ENCODE measurements around the gene NOS1AP. TPM values are rescaled to one million over a fixed set of nuclear protein-coding genes. Genes with fewer than 3 reads are reported as not detected.

The NOS1AP gene
- total RNA-seq, 1 donor from 2014 or later, result 2.0 TPM

GRCh38 chr1:162224267-162224666 lies 154.8 kb downstream of the NOS1AP start:
- Histone ChIP-seq H3K4me3 (no peak overlapping the region), H3K4me1 (no peaks in the 10 kb centered on the region), H3K36me3 (no peaks in the 10 kb centered on the region), H3K9me3 (no peaks in the 10 kb centered on the region), H3K27me3 (no peaks in the 10 kb centered on the region), H3K27ac (no peak overlapping the region)
- no peak for DNase-seq (ENCODE audit: extremely low spot score in 2 of 2)
- intact Hi-C loops (cut with DNase I), result no loop called here
- TF ChIP-seq POLR2AphosphoS5 (IDR thresholded peaks at IDR 0.05; ENCODE audit: insufficient read depth in 1 of 2, low read depth in 1 of 2) (no peak), CTCF (IDR thresholded peaks at IDR 0.05) (no peak), POLR2A (IDR thresholded peaks at IDR 0.05) (no peak)

DNA sequence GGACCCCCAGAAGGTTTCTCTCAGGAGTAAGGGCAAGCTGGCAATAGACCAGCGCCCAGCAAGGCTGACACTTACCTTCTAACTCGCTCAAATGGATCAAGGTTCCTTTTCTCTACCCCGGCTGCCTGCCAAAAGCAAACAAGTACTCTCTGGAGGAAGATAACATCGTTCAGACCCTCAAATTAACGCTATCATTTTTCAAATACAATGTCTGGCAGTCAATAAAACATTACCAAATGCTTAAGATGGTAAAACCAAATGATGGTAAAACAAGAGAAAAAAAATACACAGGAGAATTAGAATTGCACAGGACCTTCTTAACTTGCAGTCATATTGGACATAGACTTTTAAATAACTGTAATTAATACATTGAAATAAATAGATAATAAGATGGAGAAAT lies 159.1 kb downstream of the NOS1AP start:
- intact Hi-C loops (cut with DNase I), result no loop called here
- no peak for TF ChIP-seq POLR2AphosphoS5 (IDR thresholded peaks at IDR 0.05; ENCODE audit: insufficient read depth in 1 of 2, low read depth in 1 of 2)
- TF ChIP-seq CTCF (IDR thresholded peaks at IDR 0.05), result no peak
- H3K4me1 ChIP-seq, result no peaks in the 10 kb centered on the region
- H3K9me3 ChIP-seq, result no peaks in the 10 kb centered on the region
- no peaks in the 10 kb centered on the region for H3K36me3 ChIP-seq
- no peak overlapping the region for H3K27ac ChIP-seq
- H3K4me3 ChIP-seq, result no peak overlapping the region
- DNase-seq (ENCODE audit: extremely low spot score in 2 of 2), result no peak
- no peaks in the 10 kb centered on the region for H3K27me3 ChIP-seq

GRCh38 chr1:162229549-162229948 lies 160.1 kb downstream of the NOS1AP start:
- H3K27ac ChIP-seq, result no peak overlapping the region
- no peak overlapping the region for H3K4me3 ChIP-seq
- no peak for DNase-seq (ENCODE audit: extremely low spot score in 2 of 2)

DNA sequence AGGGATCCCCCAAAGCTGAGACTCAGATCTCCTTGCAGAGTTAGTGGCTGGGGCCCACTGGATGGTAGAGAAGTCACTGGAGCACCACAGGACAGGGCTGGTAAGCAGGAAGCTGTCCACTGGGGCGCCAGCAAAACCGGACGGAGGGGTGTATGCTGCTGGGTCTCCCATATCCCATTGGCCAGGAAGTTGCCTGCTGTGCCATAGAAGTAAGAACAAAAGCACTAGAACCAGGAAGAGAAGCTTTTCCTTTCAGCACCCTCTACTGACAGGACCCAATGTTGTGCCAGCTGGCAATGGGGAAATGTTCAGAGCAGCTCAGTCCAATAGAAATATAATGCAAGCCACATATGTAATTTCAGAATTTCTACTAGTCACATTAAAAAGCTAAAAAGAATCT lies 160.6 kb downstream of the NOS1AP start:
- TF ChIP-seq CTCF (IDR thresholded peaks at IDR 0.05), result no peak
- no peak for TF ChIP-seq POLR2AphosphoS5 (IDR thresholded peaks at IDR 0.05; ENCODE audit: insufficient read depth in 1 of 2, low read depth in 1 of 2)
- TF ChIP-seq POLR2A (IDR thresholded peaks at IDR 0.05), result no peak
- Histone ChIP-seq H3K9me3 (no peaks in the 10 kb centered on the region), H3K27ac (no peak overlapping the region), H3K4me3 (no peak overlapping the region), H3K36me3 (no peaks in the 10 kb centered on the region), H3K4me1 (no peaks in the 10 kb centered on the region), H3K27me3 (no peaks in the 10 kb centered on the region)
- intact Hi-C loops (cut with DNase I), result no loop called here
- DNase-seq (ENCODE audit: extremely low spot score in 2 of 2), result no peak

More at GRCh38 chr1:162229549-162229948, 160.1 kb downstream of the NOS1AP start:
- intact Hi-C loops (cut with DNase I), result no loop called here
- Histone ChIP-seq H3K4me1 (no peaks in the 10 kb centered on the region), H3K9me3 (no peaks in the 10 kb centered on the region), H3K36me3 (no peaks in the 10 kb centered on the region), H3K27me3 (no peaks in the 10 kb centered on the region)
- TF ChIP-seq CTCF (IDR thresholded peaks at IDR 0.05) (no peak), POLR2AphosphoS5 (IDR thresholded peaks at IDR 0.05; ENCODE audit: insufficient read depth in 1 of 2, low read depth in 1 of 2) (no peak), POLR2A (IDR thresholded peaks at IDR 0.05) (no peak)

DNA sequence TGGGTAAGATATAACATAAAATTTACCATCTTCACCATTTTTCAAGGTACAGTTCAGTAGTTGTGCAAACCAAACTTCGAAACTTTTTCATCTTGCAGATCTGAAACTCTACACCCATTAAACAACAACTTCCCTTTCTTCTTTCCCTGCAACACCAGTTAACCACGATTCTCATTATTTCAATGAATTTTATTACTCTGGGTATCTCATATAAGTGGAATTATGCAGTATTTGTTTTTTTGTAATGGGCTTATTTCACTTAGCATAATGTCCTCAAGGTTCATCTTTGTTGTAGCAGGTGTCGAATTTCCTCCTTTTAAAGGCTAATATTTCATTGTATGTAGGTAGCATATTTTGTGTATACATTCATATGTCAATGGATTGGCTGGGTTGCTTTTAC lies 161.0 kb downstream of the NOS1AP start:
- TF ChIP-seq CTCF (IDR thresholded peaks at IDR 0.05) (no peak), POLR2AphosphoS5 (IDR thresholded peaks at IDR 0.05; ENCODE audit: insufficient read depth in 1 of 2, low read depth in 1 of 2) (no peak), POLR2A (IDR thresholded peaks at IDR 0.05) (no peak)
- H3K27me3 ChIP-seq, result no peaks in the 10 kb centered on the region
- H3K9me3 ChIP-seq, result no peaks in the 10 kb centered on the region
- intact Hi-C loops (cut with DNase I), result no loop called here
- no peak for DNase-seq (ENCODE audit: extremely low spot score in 2 of 2)
- H3K27ac ChIP-seq, result no peak overlapping the region
- no peak overlapping the region for H3K4me3 ChIP-seq
- no peaks in the 10 kb centered on the region for H3K36me3 ChIP-seq
- no peaks in the 10 kb centered on the region for H3K4me1 ChIP-seq

Data from vagina (tissue), 2 donors.